H9 (cell line): ENCODE results near the gene GSTT2. TPM values are rescaled to one million over a fixed set of nuclear protein-coding genes. Genes with fewer than 3 reads are reported as not detected.

Experiments used
- DNase-seq: peaks from one replicate; pipeline ENCODE4 v3.0.0-alpha.2; 2017
- H2AFZ ChIP-seq: one replicate; pipeline ENCODE4 v1.6.1; 2013; ENCODE audit warnings: mild to moderate bottlenecking, low read length, control low read depth, moderate library complexity
- H2AK5ac ChIP-seq: 2 replicates; pipeline ENCODE4 v1.6.1; 2013; ENCODE audit warnings: low read length, control low read depth, mixed read lengths; ENCODE audit not compliant: insufficient read length
- H2BK120ac ChIP-seq: one replicate; pipeline ENCODE4 v1.6.1; 2013; ENCODE audit warnings: low read depth, mild to moderate bottlenecking, low read length, control low read depth, inconsistent platforms; ENCODE audit not compliant: poor library complexity, severe bottlenecking
- H2BK12ac ChIP-seq: 2 replicates; pipeline ENCODE4 v1.6.1; 2013; ENCODE audit warnings: low read length, control low read depth, mixed read lengths, low read depth; ENCODE audit not compliant: insufficient read length
- H2BK15ac ChIP-seq: 2 replicates; pipeline ENCODE4 v1.6.1; 2013; ENCODE audit warnings: low read depth, low read length, control low read depth
- H2BK20ac ChIP-seq: one replicate; pipeline ENCODE4 v1.6.1; 2013; ENCODE audit warnings: low read depth, mild to moderate bottlenecking, low read length, control low read depth, inconsistent platforms; ENCODE audit not compliant: poor library complexity, severe bottlenecking
- H2BK5ac ChIP-seq: 2 replicates; pipeline ENCODE4 v1.6.1; 2013; ENCODE audit warnings: low read length, control low read depth, mixed read lengths; ENCODE audit not compliant: insufficient read length
- H3K14ac ChIP-seq: 2 replicates; pipeline ENCODE4 v1.6.1; 2013; ENCODE audit warnings: low read length, control low read depth; ENCODE audit not compliant: insufficient read depth
- H3K18ac ChIP-seq: 2 replicates; pipeline ENCODE4 v1.6.1; 2013; ENCODE audit warnings: low read depth, mild to moderate bottlenecking, mixed read lengths, low read length, control low read depth; ENCODE audit not compliant: insufficient read length
- H3K23ac ChIP-seq: 2 replicates; pipeline ENCODE4 v1.6.1; 2013; ENCODE audit warnings: low read length, control low read depth, mixed read lengths, low read depth; ENCODE audit not compliant: insufficient read length
- H3K23me2 ChIP-seq: 2 replicates; pipeline ENCODE4 v1.6.1; 2013; ENCODE audit warnings: low read depth, mild to moderate bottlenecking, mixed read lengths, low read length, control low read depth; ENCODE audit not compliant: insufficient read length, poor library complexity, severe bottlenecking
- H3K27ac ChIP-seq: 2 replicates; pipeline ENCODE4 v1.5.1; 2013; ENCODE audit warnings: low read length, control low read depth, mixed read lengths, low read depth; ENCODE audit not compliant: insufficient read length
- H3K27me3 ChIP-seq: 2 replicates; pipeline ENCODE4 v1.6.1; 2013; ENCODE audit warnings: low read length, control low read depth, inconsistent platforms; ENCODE audit not compliant: insufficient read depth
- H3K4ac ChIP-seq: 2 replicates; pipeline ENCODE4 v1.6.1; 2013; ENCODE audit warnings: low read depth, mild to moderate bottlenecking, control low read depth, inconsistent platforms, low read length, moderate library complexity
- H3K4me1 ChIP-seq: 2 replicates; pipeline ENCODE4 v1.6.1; 2013; ENCODE audit warnings: low read length, control low read depth, inconsistent platforms; ENCODE audit not compliant: insufficient read depth
- H3K4me2 ChIP-seq: 2 replicates; pipeline ENCODE4 v1.6.1; 2013; ENCODE audit warnings: low read length, control low read depth, mixed read lengths; ENCODE audit not compliant: insufficient read length, insufficient read depth
- H3K56ac ChIP-seq: 2 replicates; pipeline ENCODE4 v1.6.1; 2013; ENCODE audit warnings: low read depth, mild to moderate bottlenecking, mixed read lengths, low read length, control low read depth; ENCODE audit not compliant: insufficient read length
- H3K79me1 ChIP-seq: 2 replicates; pipeline ENCODE4 v1.6.1; 2013; ENCODE audit warnings: low read depth, mild to moderate bottlenecking, moderate library complexity, low read length, control low read depth, inconsistent platforms; ENCODE audit not compliant: insufficient read depth, poor library complexity, severe bottlenecking
- H3K79me2 ChIP-seq: 2 replicates; pipeline ENCODE4 v1.6.1; 2013; ENCODE audit warnings: low read length, control low read depth, inconsistent platforms; ENCODE audit not compliant: insufficient read depth
- H3K9ac ChIP-seq: 2 replicates; pipeline ENCODE4 v1.6.1; 2013; ENCODE audit warnings: low read length, control low read depth, mixed read lengths; ENCODE audit not compliant: insufficient read length; ENCODE audit errors: extremely low read depth
- H3K9me3 ChIP-seq: one replicate; pipeline ENCODE4 v1.6.1; 2013; ENCODE audit warnings: low read depth, low read length, inconsistent platforms; ENCODE audit not compliant: control insufficient read depth
- H3T11ph ChIP-seq: one replicate; pipeline ENCODE4 v1.6.1; 2013; ENCODE audit warnings: mild to moderate bottlenecking, low read length, control low read depth, inconsistent platforms
- H4K20me1 ChIP-seq: one replicate; pipeline ENCODE4 v1.6.1; 2013; ENCODE audit not compliant: control insufficient read depth, insufficient read length, insufficient read depth
- H4K5ac ChIP-seq: 2 replicates; pipeline ENCODE4 v1.6.1; 2013; ENCODE audit warnings: low read depth, mild to moderate bottlenecking, mixed read lengths, low read length, control low read depth; ENCODE audit not compliant: insufficient read length
- H4K8ac ChIP-seq: replicated peaks from 2 replicates; pipeline ENCODE4 v1.6.1; 2013; ENCODE audit warnings: low read length, control low read depth, mixed read lengths, low read depth; ENCODE audit not compliant: insufficient read length
- H4K91ac ChIP-seq: 2 replicates; pipeline ENCODE4 v1.6.1; 2013; ENCODE audit warnings: low read depth, mild to moderate bottlenecking, moderate library complexity, mixed read lengths, low read length, control low read depth; ENCODE audit not compliant: insufficient read length
- H3K27ac Mint-ChIP-seq, 3 experiments: 2 replicates in 2 of 3; 3 replicates in 1 of 3; pipeline ENCODE4 v1.8.0; 2020 to 2021; ENCODE audit warnings: mixed read lengths in 3 of 3, mild to moderate bottlenecking in 1 of 3, moderate library complexity in 1 of 3
- H3K27me3 Mint-ChIP-seq: 2 replicates; pipeline ENCODE4 v1.8.0; 2021; ENCODE audit warnings: low read depth, mild to moderate bottlenecking, moderate library complexity, mixed read lengths
- H3K36me3 Mint-ChIP-seq, 3 experiments: 2 replicates in 2 of 3; 3 replicates in 1 of 3; pipeline ENCODE4 v1.8.0; 2020 to 2021; ENCODE audit warnings: low read depth in 3 of 3, mixed read lengths in 3 of 3; ENCODE audit not compliant: insufficient read depth in 1 of 3
- H3K4me1 Mint-ChIP-seq, 2 experiments: 2 replicates each; pipeline ENCODE4 v1.8.0; 2020; ENCODE audit warnings: mixed read lengths in 2 of 2
- H3K4me3 Mint-ChIP-seq, 2 experiments: 2 replicates in 1 of 2; 3 replicates in 1 of 2; pipeline ENCODE4 v1.8.0; 2020 to 2021; ENCODE audit warnings: mild to moderate bottlenecking in 2 of 2, mixed read lengths in 2 of 2, moderate library complexity in 1 of 2
- H3K9me3 Mint-ChIP-seq, 2 experiments: 2 replicates in 1 of 2; 3 replicates in 1 of 2; pipeline ENCODE4 v1.8.0; 2020; ENCODE audit warnings: mild to moderate bottlenecking in 2 of 2, mixed read lengths in 2 of 2, moderate library complexity in 1 of 2
- CTCF ChIP-seq: fragments of 200-600 bp; sonication (generic); conservative IDR thresholded peaks from 3 replicates; pipeline ENCODE4 v1.8.0; 2021; ENCODE audit warnings: antibody characterized with exemption, mild to moderate bottlenecking
- WGBS: extraction: QIAGEN DNeasy Blood & Tissue Kit; methylation state at CpG from one replicate; pipeline ENCODE4 v1.1.7; 2013; ENCODE audit warnings: missing lambda C conversion rate, low lambda C conversion rate, mixed read lengths; ENCODE audit not compliant: insufficient read length; ENCODE audit errors: extremely low coverage; 5-methylcytosine and 5-hydroxymethylcytosine counted together
- total RNA-seq: library from RNA; stranded (reverse); gene quantifications from 2 replicates; pipeline ENCODE4 v1.2.1, GENCODE V29; 2021

Gene GSTT2
- total RNA-seq, 1 experiment from 2014 or later: 0.22 TPM

DNA sequence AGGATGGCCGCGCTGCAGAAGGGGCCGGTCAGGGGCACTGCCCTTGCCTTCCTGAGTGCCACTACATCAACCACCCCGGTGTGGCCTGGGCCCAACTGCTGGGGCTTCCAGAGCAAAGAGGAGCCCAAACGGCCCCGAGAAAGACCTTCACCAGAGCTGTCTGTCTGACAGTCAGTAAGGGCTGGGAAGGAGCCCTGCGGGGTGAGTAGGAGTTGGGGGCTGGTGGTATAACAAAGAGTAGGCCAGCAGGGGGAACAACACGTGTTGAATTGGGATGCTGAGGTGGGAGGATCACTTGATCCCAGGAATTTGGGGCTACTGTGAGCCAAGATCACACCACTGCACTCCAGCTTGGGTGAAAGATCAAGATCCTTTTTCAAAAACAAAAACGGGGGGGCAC lies 21.4 kb downstream of the GSTT2 start:
- Histone ChIP-seq H3K79me1 (no peaks in the 10 kb centered on the region), H2AFZ (peak overlapping the region; percentile 50), H4K8ac (no peak overlapping the region), H4K5ac (no peak overlapping the region), H3K27me3 (no peaks in the 10 kb centered on the region), H2BK12ac (no peak overlapping the region), H3K18ac (peak overlapping the region; percentile 45), H3K9me3 (no peaks in the 10 kb centered on the region), H2AK5ac (no peak overlapping the region), H4K91ac (no peak overlapping the region), H2BK120ac (no peak overlapping the region), H3T11ph (no peak overlapping the region), H3K4ac (no peak overlapping the region), H3K14ac (no peak overlapping the region), H3K27ac (no peak overlapping the region), H3K56ac (no peak overlapping the region), H2BK5ac (no peak overlapping the region), H3K23me2 (no peaks in the 10 kb centered on the region), H3K9ac (no peak overlapping the region), H3K79me2 (no peaks in the 10 kb centered on the region), H2BK20ac (no peak overlapping the region), H3K4me2 (no peak overlapping the region), H4K20me1 (peaks cover 2% of the 10 kb centered on the region), H3K4me1 (peaks cover 3% of the 10 kb centered on the region; the same call in 1 of the 2 replicates), H3K23ac (no peak overlapping the region), H2BK15ac (no peak overlapping the region)
- peak; percentile 43; the same call in 2 of the 3 replicates for TF ChIP-seq CTCF
- DNase-seq: peak; percentile 69
- H3K4me1 Mint-ChIP-seq: peaks cover 12 to 20% of the 10 kb centered on the region in 2 experiments
- peak overlapping the region in 1 of 2 experiments; percentile 63; a peak in 2 of 5 replicates for H3K4me3 Mint-ChIP-seq
- no peaks in the 10 kb centered on the region; a peak in 3 of 7 replicates for H3K36me3 Mint-ChIP-seq
- H3K9me3 Mint-ChIP-seq: peaks cover 0 to 4% of the 10 kb centered on the region in 2 experiments; a peak in 1 of 5 replicates
- H3K27me3 Mint-ChIP-seq: peaks cover 10% of the 10 kb centered on the region
- WGBS: no CpG with 5 or more reads among the region's 9 CpGs
- peak overlapping the region; percentile 19 to 69 (median 64); a peak in 4 of 7 replicates for H3K27ac Mint-ChIP-seq
